GM23338 (cell line): ENCODE measurements around the gene PCSK4. TPM values are rescaled to one million over a fixed set of nuclear protein-coding genes. Genes with fewer than 3 reads are reported as not detected.

Source experiments
- ATAC-seq: fragments of 200-7000 bp; cut with Tn5 transposase; 3 replicates; pipeline ENCODE4 v1.9.1; 2020
- DNase-seq: peaks from one replicate; pipeline ENCODE4 v3.0.0-alpha.2; 2015; ENCODE audit warnings: low spot score
- H2AFZ ChIP-seq: fragments of 200-600 bp; sonication (generic); 2 replicates; pipeline ENCODE4 v1.8.0; 2016; ENCODE audit warnings: antibody characterized with exemption, mild to moderate bottlenecking, moderate library complexity
- H3F3A ChIP-seq: fragments of 200-600 bp; sonication (generic); replicated peaks from 2 replicates; pipeline ENCODE4 v1.8.0; 2017; ENCODE audit warnings: antibody characterized with exemption, mixed run types, low read depth
- H3K27ac ChIP-seq: fragments of 200-600 bp; sonication (generic); 2 replicates; pipeline ENCODE4 v1.6.1; 2016; ENCODE audit warnings: low read depth
- H3K27me3 ChIP-seq: fragments of 200-600 bp; sonication (generic); 2 replicates; pipeline ENCODE4 v1.8.0; 2016; ENCODE audit warnings: mild to moderate bottlenecking, mixed run types, moderate library complexity; ENCODE audit not compliant: insufficient read depth
- H3K36me3 ChIP-seq: fragments of 200-600 bp; sonication (generic); 2 replicates; pipeline ENCODE4 v1.8.0; 2016; ENCODE audit warnings: mild to moderate bottlenecking; ENCODE audit not compliant: insufficient read depth
- H3K4me1 ChIP-seq: fragments of 200-600 bp; sonication (generic); 2 replicates; pipeline ENCODE4 v1.8.0; 2016; ENCODE audit warnings: mild to moderate bottlenecking, moderate library complexity; ENCODE audit not compliant: insufficient read depth
- H3K4me2 ChIP-seq: fragments of 200-600 bp; sonication (generic); 2 replicates; pipeline ENCODE4 v1.7.1; 2017; ENCODE audit warnings: mixed run types
- H3K4me3 ChIP-seq: fragments of 200-600 bp; sonication (generic); 2 replicates; pipeline ENCODE4 v1.6.1; 2016; ENCODE audit warnings: mixed run types
- H3K79me2 ChIP-seq: fragments of 200-600 bp; sonication (generic); replicated peaks from 2 replicates; pipeline ENCODE4 v1.8.0; 2017; ENCODE audit warnings: mild to moderate bottlenecking; ENCODE audit not compliant: insufficient read depth
- H3K9me2 ChIP-seq: fragments of 200-600 bp; sonication (generic); 2 replicates; pipeline ENCODE4 v1.8.0; 2017; ENCODE audit not compliant: insufficient read depth
- H4K20me1 ChIP-seq: fragments of 200-600 bp; sonication (generic); replicated peaks from 2 replicates; pipeline ENCODE4 v1.8.0; 2017; ENCODE audit warnings: mild to moderate bottlenecking; ENCODE audit not compliant: insufficient read depth
- H3K27ac Mint-ChIP-seq: 2 replicates; pipeline ENCODE4 v1.8.0; 2020; ENCODE audit warnings: inconsistent platforms, mild to moderate bottlenecking, moderate library complexity, mixed read lengths
- H3K27me3 Mint-ChIP-seq: 3 replicates; pipeline ENCODE4 v1.8.0; 2022; ENCODE audit warnings: low read depth, mild to moderate bottlenecking, moderate library complexity, mixed read lengths, inconsistent platforms; ENCODE audit not compliant: insufficient read depth, poor library complexity
- H3K36me3 Mint-ChIP-seq: 3 replicates; pipeline ENCODE4 v1.8.0; 2021; ENCODE audit warnings: low read depth, mild to moderate bottlenecking, inconsistent platforms, moderate library complexity, mixed read lengths
- H3K4me1 Mint-ChIP-seq: 3 replicates; pipeline ENCODE4 v1.8.0; 2020; ENCODE audit warnings: mild to moderate bottlenecking, inconsistent platforms, mixed read lengths
- H3K4me3 Mint-ChIP-seq: 3 replicates; pipeline ENCODE4 v1.8.0; 2021; ENCODE audit warnings: moderate library complexity, mild to moderate bottlenecking, inconsistent platforms, mixed read lengths
- H3K9me3 Mint-ChIP-seq: 3 replicates; pipeline ENCODE4 v1.8.0; 2020; ENCODE audit warnings: moderate library complexity, mild to moderate bottlenecking, inconsistent platforms, mixed read lengths
- CREB1 ChIP-seq: fragments of 250-450 bp; sonication (Bioruptor Pico); IDR thresholded peaks from 2 replicates; pipeline ENCODE4 v1.5.0; 2020; ENCODE audit warnings: low read depth, mild to moderate bottlenecking, moderate library complexity
- CTCF ChIP-seq, 2 experiments: fragments of 200-600 bp in 1 of 2; sonication (generic) in 1 of 2; conservative IDR thresholded peaks; 2 replicates each; pipeline versions ENCODE4 v1.5.1 to v1.6.1; 2016 to 2017; ENCODE audit warnings: antibody characterized with exemption in 2 of 2, low read depth in 2 of 2, mild to moderate bottlenecking in 2 of 2, moderate library complexity in 1 of 2
- ETS1 ChIP-seq: IDR thresholded peaks from 2 replicates; pipeline ENCODE4 v1.6.1; 2016; ENCODE audit warnings: antibody characterized with exemption
- EZH2 ChIP-seq: fragments of 200-600 bp; sonication (generic); IDR thresholded peaks from one replicate; pipeline ENCODE4 v1.8.0; 2017; ENCODE audit warnings: antibody characterized with exemption, mild to moderate bottlenecking, low read depth; ENCODE audit not compliant: unreplicated experiment
- EZH2phosphoT487 ChIP-seq: fragments of 200-600 bp; sonication (generic); IDR thresholded peaks from one replicate; pipeline ENCODE4 v1.8.1; 2018; ENCODE audit warnings: antibody characterized with exemption; ENCODE audit not compliant: unreplicated experiment
- JUNB ChIP-seq: IDR thresholded peaks from one replicate; pipeline ENCODE4 v1.6.1; 2016; ENCODE audit warnings: antibody characterized with exemption; ENCODE audit not compliant: unreplicated experiment
- NANOG ChIP-seq: IDR thresholded peaks from 2 replicates; pipeline ENCODE4 v1.6.1; 2016; ENCODE audit warnings: antibody characterized with exemption, borderline replicate concordance
- POLR2AphosphoS5 ChIP-seq: IDR thresholded peaks from 2 replicates; pipeline ENCODE4 v1.6.1; 2016; ENCODE audit warnings: antibody characterized with exemption, low read depth
- REST ChIP-seq: IDR thresholded peaks from one replicate; pipeline ENCODE4 v1.6.1; 2018; ENCODE audit warnings: antibody characterized with exemption; ENCODE audit not compliant: unreplicated experiment
- STAT1 ChIP-seq: IDR thresholded peaks from one replicate; pipeline ENCODE4 v1.6.1; 2016; ENCODE audit warnings: antibody characterized with exemption; ENCODE audit not compliant: unreplicated experiment
- ZNF331 ChIP-seq: fragments of 250-450 bp; sonication (Bioruptor Pico); IDR thresholded peaks from 2 replicates; pipeline ENCODE4 v1.5.0; 2020; ENCODE audit warnings: low read depth, mild to moderate bottlenecking, moderate library complexity
- ZNF462 ChIP-seq: fragments of 250-450 bp; sonication (Bioruptor Pico); IDR thresholded peaks from 2 replicates; pipeline ENCODE4 v1.5.0; 2020; ENCODE audit warnings: mild to moderate bottlenecking, moderate library complexity
- polyA plus RNA-seq: library from polyadenylated mRNA; unstranded; fragments of >200 nt; fragmentation: Nextera tagmentation; extraction: Ambion mirVana; gene quantifications from 2 replicates; pipeline ENCODE4 v1.2.1, GENCODE V29; 2016
- total RNA-seq: library from RNA; depleted of rRNA; stranded (reverse); fragments of >200 nt; shearing (Covaris generic); gene quantifications from 2 replicates; pipeline ENCODE4 v1.2.3, GENCODE V29; 2014

PCSK4 gene
- total and polyA plus RNA-seq, 2 experiments from 2014 or later = 3.8 to 15.1 TPM

GRCh38 chr19:1534972-1535371 is 44.8 kb upstream of the PCSK4 start:
- Mint-ChIP-seq H3K27me3 (peaks cover 5% of the 10 kb centered on the region), H3K4me3 (no peak overlapping the region), H3K9me3 (no peaks in the 10 kb centered on the region), H3K36me3 (no peaks in the 10 kb centered on the region), H3K4me1 (no peaks in the 10 kb centered on the region), H3K27ac (no peak overlapping the region)
- Histone ChIP-seq H3K9me2 (no peaks in the 10 kb centered on the region), H3K79me2 (no peaks in the 10 kb centered on the region), H3K4me2 (no peak overlapping the region), H3K36me3 (no peaks in the 10 kb centered on the region), H3K4me1 (no peaks in the 10 kb centered on the region), H2AFZ (no peak overlapping the region), H4K20me1 (no peaks in the 10 kb centered on the region), H3F3A (no peaks in the 10 kb centered on the region), H3K4me3 (no peak overlapping the region), H3K27me3 (no peaks in the 10 kb centered on the region), H3K27ac (no peak overlapping the region)
- DNase-seq = no peak
- no peak for ATAC-seq
- no peak for TF ChIP-seq ZNF462
- TF ChIP-seq POLR2AphosphoS5 = no peak
- TF ChIP-seq ETS1 = no peak
- no peak for TF ChIP-seq EZH2
- TF ChIP-seq EZH2phosphoT487 = no peak
- no peak for TF ChIP-seq CREB1 (CRISPR knock-in tag)
- TF ChIP-seq JUNB = no peak
- TF ChIP-seq ZNF331 = no peak
- no peak for TF ChIP-seq STAT1
- TF ChIP-seq NANOG = no peak
- TF ChIP-seq CTCF (conservative IDR thresholded peaks at IDR 0.05; ENCODE audit: low read depth in 2 of 2) = no peak
- TF ChIP-seq REST = no peak
